Stomach (tissue), 4 donors: ENCODE data around the gene GRB7.

Source experiments
- POLR2A ChIP-seq, 4 donors: fragments of 450-650 bp; IDR thresholded peaks; one replicate each; pipeline ENCODE4 v1.6.1; 2016; ENCODE audit warnings: antibody characterized with exemption in 4 of 4, control low read depth in 2 of 4, mild to moderate bottlenecking in 1 of 4, moderate library complexity in 1 of 4
- POLR2AphosphoS5 ChIP-seq, 3 donors: sonication (generic); formaldehyde crosslinking; IDR thresholded peaks; one replicate each; pipeline ENCODE4 v1.6.1; 2016; ENCODE audit warnings: antibody characterized with exemption in 3 of 3
- TF ChIP-seq, protein P1 (sequence below), 7 experiments: fragments of 450-650 bp in 4 of 7; fragments of 200-600 bp in 3 of 7; sonication (generic) in 3 of 7; IDR thresholded peaks; one replicate each; pipeline ENCODE4 v1.5.1; 2016 to 2019; ENCODE audit warnings: antibody characterized with exemption in 7 of 7, control low read depth in 2 of 7, mild to moderate bottlenecking in 1 of 7

DNA sequence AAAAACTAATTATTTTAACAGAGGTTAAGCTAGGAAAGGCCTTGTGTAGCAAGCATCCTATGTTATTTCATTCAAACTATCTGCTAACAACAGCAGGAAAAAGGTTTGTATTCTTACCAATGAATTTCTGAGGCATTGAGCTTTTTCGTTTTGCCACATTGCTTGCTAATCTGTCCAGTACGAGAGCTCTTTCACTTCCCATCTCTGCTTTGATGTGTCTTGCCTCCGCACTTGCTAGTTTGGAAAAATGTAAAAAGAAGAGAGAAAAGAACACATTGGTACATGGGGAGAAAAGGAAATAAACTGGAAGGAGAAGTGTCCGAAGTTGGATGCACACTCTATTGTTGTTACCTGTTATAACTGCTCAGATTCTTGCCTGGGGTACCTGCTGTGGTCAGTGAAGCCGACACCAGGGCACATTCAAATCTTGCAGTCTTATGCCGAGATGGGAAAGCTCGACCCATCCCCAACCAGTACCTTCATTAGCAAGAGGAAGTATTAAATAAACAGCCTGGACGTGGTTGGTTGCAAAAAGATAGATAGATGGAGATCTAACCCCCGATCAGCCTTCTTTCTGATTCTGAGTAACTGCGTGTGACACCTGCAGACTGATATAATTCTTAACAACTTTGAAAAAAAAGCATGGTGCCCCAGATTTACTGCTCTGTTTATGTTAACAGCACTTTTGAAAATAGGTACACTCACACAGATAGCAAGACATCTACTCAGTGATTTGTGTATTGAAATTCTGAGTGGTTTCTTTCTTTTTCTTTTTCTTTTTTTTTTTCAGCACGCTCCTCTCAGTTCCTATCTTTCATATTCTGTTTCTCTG lies 40.0 kb downstream of the GRB7 start:
- TF ChIP-seq, protein P1, sequence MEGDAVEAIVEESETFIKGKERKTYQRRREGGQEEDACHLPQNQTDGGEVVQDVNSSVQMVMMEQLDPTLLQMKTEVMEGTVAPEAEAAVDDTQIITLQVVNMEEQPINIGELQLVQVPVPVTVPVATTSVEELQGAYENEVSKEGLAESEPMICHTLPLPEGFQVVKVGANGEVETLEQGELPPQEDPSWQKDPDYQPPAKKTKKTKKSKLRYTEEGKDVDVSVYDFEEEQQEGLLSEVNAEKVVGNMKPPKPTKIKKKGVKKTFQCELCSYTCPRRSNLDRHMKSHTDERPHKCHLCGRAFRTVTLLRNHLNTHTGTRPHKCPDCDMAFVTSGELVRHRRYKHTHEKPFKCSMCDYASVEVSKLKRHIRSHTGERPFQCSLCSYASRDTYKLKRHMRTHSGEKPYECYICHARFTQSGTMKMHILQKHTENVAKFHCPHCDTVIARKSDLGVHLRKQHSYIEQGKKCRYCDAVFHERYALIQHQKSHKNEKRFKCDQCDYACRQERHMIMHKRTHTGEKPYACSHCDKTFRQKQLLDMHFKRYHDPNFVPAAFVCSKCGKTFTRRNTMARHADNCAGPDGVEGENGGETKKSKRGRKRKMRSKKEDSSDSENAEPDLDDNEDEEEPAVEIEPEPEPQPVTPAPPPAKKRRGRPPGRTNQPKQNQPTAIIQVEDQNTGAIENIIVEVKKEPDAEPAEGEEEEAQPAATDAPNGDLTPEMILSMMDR (IDR thresholded peaks at IDR 0.05), result no peak
- TF ChIP-seq POLR2A (IDR thresholded peaks at IDR 0.05) (no peak), POLR2AphosphoS5 (IDR thresholded peaks at IDR 0.05) (no peak)
